GM21526 (cell line): ENCODE data around the gene PLXDC1.
"Not testable (repeated sequence)": the region's sequence is repeated elsewhere in the genome, so short reads cannot be mapped to it uniquely, and the experiment has no call there.

Source experiments
- ATAC-seq: cut with Tn5 transposase; IDR thresholded peaks from one replicate; pipeline ENCODE4 v1.9.1; 2021; ENCODE audit warnings: moderate library complexity; ENCODE audit not compliant: unreplicated experiment, low FRiP score

PLXDC1 gene

GRCh38 chr17:39073353-39073752 is 78.1 kb downstream of the PLXDC1 start:
- ATAC-seq: no peak

GRCh38 chr17:39071573-39071972 is 79.9 kb downstream of the PLXDC1 start:
- no peak for ATAC-seq

- ATAC-seq: no peak
Measured at GRCh38 chr17:39069114-39069756, 82.2 kb downstream of the PLXDC1 start.

GRCh38 chr17:39064819-39065218 is 86.6 kb downstream of the PLXDC1 start:
- no peak for ATAC-seq

GRCh38 chr17:39064374-39064773 is 87.1 kb downstream of the PLXDC1 start:
- no peak for ATAC-seq

- no peak for ATAC-seq
Measured at GRCh38 chr17:39063681-39064069, 87.8 kb downstream of the PLXDC1 start.

- ATAC-seq: no peak
Measured at GRCh38 chr17:39062846-39063680, 88.4 kb downstream of the PLXDC1 start.

GRCh38 chr17:39058524-39058923 is 92.9 kb downstream of the PLXDC1 start:
- no peak for ATAC-seq

- no peak for ATAC-seq
Measured at GRCh38 chr17:39057701-39058206, 93.7 kb downstream of the PLXDC1 start.

- no peak for ATAC-seq
Measured at GRCh38 chr17:39054111-39054645, 97.3 kb downstream of the PLXDC1 start.

- ATAC-seq: not testable (repeated sequence)
Measured at GRCh38 chr17:39052423-39052822, 99.0 kb downstream of the PLXDC1 start.

- ATAC-seq: no peak
Measured at GRCh38 chr17:39051001-39051585, 100.3 kb downstream of the PLXDC1 start.

- ATAC-seq: no peak
Measured at GRCh38 chr17:39045948-39046679, 105.3 kb downstream of the PLXDC1 start.

- no peak for ATAC-seq
Measured at GRCh38 chr17:39036009-39036408, 115.4 kb downstream of the PLXDC1 start.

- ATAC-seq: not testable (repeated sequence)
Measured at GRCh38 chr17:39035578-39035977, 115.9 kb downstream of the PLXDC1 start.

GRCh38 chr17:39028690-39029089 is 122.7 kb downstream of the PLXDC1 start:
- ATAC-seq: no peak

GRCh38 chr17:39027455-39028035 is 123.9 kb downstream of the PLXDC1 start:
- ATAC-seq: no peak

- no peak for ATAC-seq
Measured at GRCh38 chr17:39026980-39027451, 124.4 kb downstream of the PLXDC1 start.

- not testable (repeated sequence) for ATAC-seq
Measured at GRCh38 chr17:39026346-39026745, 125.1 kb downstream of the PLXDC1 start.

- ATAC-seq: no peak
Measured at GRCh38 chr17:39022924-39023323, 128.5 kb downstream of the PLXDC1 start.
